HG03066 (cell line): ENCODE measurements around the gene UBAP1L.
"Not testable (repeated sequence)": the region's sequence is repeated elsewhere in the genome, so short reads cannot be mapped to it uniquely, and the experiment has no call there.

ENCODE experiments used
- ATAC-seq: cut with Tn5 transposase; IDR thresholded peaks from one replicate; pipeline ENCODE4 v1.9.1; 2021; ENCODE audit warnings: low read depth; ENCODE audit not compliant: unreplicated experiment

UBAP1L gene

DNA sequence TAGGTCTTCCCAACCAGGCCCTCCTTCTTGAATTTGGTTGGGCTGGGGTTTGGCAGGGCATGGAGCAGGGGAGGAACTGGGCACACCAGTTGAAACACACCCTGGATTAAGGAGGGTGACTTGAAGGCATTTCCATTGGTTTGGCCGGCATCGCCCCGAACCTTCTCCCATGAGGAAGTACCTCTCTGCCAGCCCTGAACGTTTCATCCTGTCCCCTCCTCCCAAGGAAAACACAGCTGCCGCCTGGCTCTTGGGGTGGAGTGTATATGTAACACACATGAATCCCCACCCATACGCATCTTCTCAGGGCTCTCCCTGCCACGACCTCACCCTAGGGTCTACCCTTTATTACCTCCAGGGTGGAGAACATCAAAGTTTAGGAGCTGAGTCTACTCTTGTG lies 14.6 kb downstream of the UBAP1L start:
- no peak for ATAC-seq

GRCh38 chr15:65099801-65100200 lies 15.2 kb downstream of the UBAP1L start:
- not testable (repeated sequence) for ATAC-seq

- ATAC-seq, result no peak
These were observed 15.7 kb downstream of the UBAP1L start for GRCh38 chr15:65099336-65099735.

DNA sequence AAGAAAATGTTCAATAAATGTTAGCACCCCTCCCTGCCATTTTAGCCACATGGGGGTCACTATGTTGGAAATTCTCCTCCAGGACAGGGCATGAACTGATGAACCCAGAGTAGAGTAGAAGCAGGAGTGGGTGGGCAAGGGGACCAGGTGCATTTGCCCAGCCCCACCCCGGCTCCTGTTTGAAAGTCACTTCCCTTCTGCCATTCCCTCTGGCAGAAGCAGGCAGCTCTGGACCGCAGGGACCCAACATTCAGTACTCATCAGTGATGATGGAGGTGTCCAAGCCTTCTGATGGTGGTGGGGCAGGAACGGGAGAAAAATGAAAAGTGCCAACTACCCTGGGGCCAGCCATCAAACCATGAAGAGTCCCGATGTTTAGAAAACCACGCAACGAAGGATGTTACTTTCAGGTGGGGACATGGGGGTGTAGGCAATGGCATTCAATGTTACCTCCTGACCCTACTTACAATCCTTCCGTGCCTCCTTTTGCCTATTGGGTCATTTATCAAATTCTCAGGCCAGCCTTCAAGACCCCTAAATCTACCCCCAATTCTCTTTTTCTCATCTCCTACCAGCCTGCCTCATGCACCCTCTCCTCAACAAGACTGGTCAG lies 17.2 kb downstream of the UBAP1L start:
- no peak for ATAC-seq

DNA sequence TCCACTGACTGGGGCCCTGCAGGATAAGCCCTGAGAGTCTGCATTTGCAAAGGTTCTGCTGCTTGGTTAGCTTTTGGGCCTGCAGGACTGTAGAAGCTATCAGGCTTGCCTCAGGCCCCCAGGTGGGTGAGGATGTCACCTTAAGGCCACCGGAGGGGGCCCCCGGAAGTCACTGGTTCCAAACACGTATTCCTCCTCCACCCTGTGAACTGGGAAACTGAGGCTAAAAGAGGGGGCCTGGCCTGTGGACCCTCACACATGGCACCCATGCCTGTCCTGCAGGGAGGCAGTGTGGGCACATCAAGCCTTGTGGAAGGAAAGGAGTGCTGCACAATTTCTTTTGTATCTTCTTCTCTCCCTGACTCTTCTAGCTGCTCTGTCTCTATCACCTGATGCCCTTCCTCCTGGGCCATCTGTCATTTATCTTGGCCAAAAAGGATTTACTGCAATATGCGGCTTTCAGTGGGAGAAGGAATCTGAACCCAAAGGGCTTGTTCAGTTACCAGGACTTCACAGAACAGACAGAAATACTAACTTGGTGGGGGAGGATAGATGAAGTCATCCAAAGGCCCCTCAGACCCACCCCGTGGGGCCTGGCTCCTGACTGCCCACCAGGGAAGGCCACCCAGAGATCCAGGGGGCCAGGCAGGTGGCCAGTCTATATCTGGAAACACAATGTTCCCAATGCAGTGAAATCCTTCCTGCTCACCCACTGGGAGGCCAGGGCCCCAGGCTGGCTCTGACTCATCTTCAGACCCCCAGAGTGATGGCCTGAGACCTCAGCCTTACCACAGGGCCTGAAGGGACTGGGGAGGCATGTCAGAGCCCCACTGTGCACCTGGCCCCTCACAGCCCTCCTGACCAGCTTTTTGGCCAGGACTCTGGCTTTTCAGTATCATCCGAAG lies 18.3 kb downstream of the UBAP1L start:
- ATAC-seq, result no peak

DNA sequence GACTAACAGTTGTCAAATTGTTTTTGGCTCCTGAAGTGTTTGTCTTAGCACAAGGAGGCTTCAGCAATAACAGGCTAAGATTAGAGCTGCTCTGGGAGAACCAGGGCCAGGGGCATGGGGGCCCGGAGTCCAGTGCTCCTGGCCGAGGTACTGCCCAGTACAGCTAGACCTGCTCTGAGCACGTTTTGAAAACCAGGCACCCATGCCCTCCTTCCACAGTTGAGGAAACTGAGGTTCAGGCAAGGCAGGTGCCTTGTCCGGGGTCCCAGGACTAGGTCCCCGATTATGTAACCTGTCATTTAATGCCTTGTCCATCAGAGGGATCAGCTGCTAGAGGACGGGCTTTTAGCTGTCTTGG lies 19.3 kb downstream of the UBAP1L start:
- ATAC-seq, result no peak

DNA sequence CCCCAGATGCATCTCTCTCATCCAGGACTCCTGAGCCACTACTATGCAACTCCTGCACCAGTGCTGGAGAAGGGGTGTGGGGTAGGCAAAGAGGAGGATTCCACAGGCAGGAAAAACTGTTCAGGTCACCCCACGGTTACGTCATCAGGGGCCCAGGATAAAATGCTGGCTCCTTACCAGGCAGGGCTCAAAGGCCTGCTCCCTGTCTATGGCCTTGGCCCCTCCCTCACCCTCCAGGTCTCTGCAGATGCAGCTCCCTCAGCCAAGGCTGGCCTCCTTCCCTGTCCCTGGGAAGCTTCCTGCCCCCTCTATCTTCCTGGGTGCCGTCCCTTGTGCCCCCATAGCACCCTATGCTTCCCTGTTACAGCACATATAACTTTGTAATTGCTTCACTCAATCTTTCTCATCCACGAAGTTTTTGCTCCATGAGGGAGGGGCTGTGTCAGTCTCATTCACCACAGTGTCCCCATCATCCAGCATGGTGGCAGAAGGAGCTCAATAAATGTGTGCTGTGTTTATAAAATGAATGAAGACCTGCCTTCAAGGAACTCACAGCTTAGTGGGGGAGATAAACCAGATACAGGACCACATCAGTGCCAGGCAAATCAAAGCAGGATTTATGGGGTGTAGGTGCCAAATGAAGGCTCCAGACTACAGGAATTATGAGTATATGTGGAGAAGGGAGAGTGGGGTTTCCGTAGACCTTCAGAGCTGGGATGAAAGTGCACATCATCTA lies 19.8 kb downstream of the UBAP1L start:
- no peak for ATAC-seq

GRCh38 chr15:65094294-65094995 lies 20.6 kb downstream of the UBAP1L start:
- no peak for ATAC-seq

DNA sequence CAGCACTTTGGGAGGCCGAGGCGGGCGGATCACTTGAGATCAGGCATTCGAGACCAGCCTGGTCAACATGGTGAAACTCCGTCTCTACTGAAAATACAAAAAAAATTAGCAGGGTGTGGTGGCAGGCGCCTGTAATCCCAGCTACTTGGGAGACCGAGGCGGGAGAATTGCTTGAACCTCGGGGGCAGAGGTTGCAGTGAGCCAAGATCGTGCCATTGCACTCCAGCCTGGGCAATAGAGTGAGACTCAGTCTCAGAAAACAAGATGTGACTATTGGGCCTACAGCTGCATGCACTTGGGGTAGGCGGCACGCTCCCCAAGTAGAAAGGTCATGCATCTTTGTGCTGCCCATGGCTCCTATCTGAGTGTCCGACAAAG lies 21.2 kb downstream of the UBAP1L start:
- ATAC-seq, result not testable (repeated sequence)

- ATAC-seq, result no peak
These were observed 21.8 kb downstream of the UBAP1L start for GRCh38 chr15:65092911-65093792.

DNA sequence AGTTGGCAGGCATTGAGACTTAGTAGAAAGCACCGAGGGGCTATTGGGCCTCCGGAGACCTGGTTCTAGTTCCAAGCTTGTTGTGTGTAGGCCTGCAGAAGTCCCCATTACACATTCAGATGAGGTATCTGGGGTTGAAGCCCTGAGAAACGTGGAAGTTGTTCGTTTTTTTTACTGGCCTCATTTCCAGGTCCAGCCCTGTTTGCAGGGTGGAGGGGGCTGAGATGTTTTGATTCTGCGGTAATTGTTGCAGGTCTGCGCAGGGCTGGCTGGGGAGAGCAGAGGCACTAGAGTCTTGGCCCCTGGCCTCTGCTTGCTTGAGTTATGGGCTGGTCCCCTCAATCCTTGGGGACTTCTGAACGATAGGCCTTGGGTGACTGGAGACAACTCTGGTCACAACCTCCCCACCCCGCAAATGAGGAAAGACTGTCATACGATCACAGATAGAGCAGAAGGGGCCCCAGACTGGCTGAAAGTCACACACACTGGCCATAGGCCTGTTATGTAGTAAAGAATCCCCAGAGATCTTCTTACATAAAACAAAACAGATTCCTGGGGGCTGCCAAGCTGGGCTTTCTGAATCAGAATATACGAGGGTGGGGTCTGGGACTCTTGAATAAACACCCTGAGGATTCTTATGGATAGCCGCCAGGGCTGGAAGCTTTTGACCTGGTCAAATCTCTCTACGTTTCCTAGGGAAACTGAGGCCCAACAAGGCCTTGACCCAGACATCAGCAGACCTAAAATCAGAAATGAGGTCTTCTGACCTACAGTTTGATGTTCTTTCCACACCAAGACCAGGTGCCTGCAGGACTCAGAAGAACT lies 22.8 kb downstream of the UBAP1L start:
- ATAC-seq, result no peak

GRCh38 chr15:65089206-65089824 lies 25.7 kb downstream of the UBAP1L start:
- no peak for ATAC-seq

DNA sequence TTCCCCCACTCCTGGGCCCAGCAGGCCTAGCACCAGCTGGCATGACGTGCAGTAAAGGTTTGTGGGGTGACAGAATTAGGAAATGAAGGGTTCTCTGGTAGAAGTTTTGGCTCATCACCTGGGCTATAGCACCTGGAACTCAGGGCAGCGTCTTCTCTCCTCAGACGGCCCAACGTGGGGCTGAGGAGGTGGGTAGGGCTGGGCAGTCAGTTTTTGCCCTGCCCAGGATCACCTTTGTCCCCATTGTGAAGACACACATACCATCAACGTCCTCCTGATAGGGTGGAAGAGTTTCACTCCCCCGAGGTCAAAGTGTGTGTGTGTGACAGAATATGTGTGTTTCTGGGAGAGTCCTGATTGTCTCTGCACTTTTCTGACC lies 26.4 kb downstream of the UBAP1L start:
- ATAC-seq, result no peak

- ATAC-seq, result no peak
These were observed 26.9 kb downstream of the UBAP1L start for GRCh38 chr15:65087873-65088642.

DNA sequence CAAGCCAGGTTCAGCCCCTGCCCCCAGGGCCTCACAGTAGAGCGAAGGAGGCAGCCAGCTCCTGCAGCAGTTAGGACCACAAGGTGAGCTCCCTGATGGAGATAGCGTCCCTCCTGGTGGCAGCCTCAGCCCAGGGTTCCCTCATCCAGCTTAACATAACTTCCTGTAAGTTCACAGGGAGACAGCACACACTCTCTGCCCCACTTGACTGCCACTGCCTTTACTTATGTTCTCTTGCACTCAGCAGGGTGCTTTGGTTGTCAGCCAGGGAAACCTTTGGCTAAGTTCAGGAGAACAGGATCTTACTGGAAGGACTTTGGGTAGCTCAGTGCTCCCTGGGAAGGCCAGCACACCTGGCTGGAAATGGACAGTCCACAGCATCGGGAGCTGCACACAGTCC lies 27.6 kb downstream of the UBAP1L start:
- no peak for ATAC-seq

- ATAC-seq, result no peak
These were observed 28.3 kb downstream of the UBAP1L start for GRCh38 chr15:65086680-65087111.

DNA sequence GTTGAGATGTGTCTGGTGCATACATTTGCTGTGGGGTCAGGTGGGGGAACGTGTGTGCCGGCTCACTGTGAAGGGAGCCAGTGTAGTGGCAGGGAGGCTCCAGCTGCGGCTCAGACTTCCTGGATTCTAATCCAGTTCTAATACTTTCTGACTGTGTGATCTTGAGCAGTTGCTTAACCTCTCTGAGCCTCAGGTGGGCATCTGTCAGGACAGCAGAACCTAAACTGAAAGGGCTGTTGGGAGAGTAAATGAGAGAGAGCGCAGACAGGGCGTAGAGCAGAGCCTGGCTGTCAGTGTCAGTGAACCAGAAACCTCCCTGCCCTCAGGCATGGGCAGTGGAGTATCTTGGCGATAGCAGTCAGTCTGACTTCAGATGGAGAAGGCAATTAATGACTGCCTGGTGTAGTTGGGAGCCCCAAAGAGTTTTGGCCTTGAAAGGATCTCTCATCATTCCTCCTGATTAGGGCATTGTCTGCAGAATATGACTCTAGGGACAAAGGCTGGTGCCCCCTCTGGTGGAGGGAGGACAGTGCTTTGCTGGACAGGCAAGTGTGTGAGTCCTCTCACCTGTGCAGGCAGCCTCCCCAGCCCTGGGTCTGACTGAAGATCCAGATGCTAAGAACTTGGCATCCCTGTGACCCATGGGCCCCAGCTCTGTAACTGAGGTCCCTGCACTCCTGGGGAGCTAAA lies 28.9 kb downstream of the UBAP1L start:
- ATAC-seq, result no peak
